Muscle of arm (tissue), 14 donors: ENCODE measurements around the gene ANXA2. TPM values are rescaled to one million over a fixed set of nuclear protein-coding genes. Genes with fewer than 3 reads are reported as not detected.

Source experiments
- DNase-seq: peaks from one replicate; pipeline ENCODE4 v3.0.0-alpha.2; 2013
- long read RNA-seq, 11 donors: transcript quantifications; one replicate each; lab custom pipeline, GENCODE V29; 2026
- polyA plus RNA-seq, 12 donors: library from polyadenylated mRNA; unstranded; fragments of 120-200 nt; gene quantifications; one replicate each; pipeline ENCODE4 v1.2.1, GENCODE V29; 2013; ENCODE audit not compliant: insufficient read length in 12 of 12

The ANXA2 gene
- 100 to 1,000 TPM in 11 of 12 donors, not detected in 1; 313 to 866 (median 458) TPM for polyA plus RNA-seq
- long read RNA-seq, donor 1, transcript ANXA2-204 (13 exons, 1,435 nt), result major isoform, 203 of 552 reads
- long read RNA-seq, donor 1, transcript ANXA2-203 (14 exons, 1,444 nt), result minor isoform, 22 of 552 reads
- long read RNA-seq, donor 1, partial matches to known transcripts, result 307 of 552 reads
- long read RNA-seq, donor 1, other reads (novel, unspliced or antisense), result 16 of 552 reads
- long read RNA-seq, donor 2, transcript ANXA2-203 (14 exons, 1,444 nt), result minor isoform, 11 of 492 reads
- long read RNA-seq, donor 2, transcript ANXA2-204 (13 exons, 1,435 nt), result major isoform, 255 of 492 reads
- long read RNA-seq, donor 2, partial matches to known transcripts, result 188 of 492 reads
- long read RNA-seq, donor 2, other reads (novel, unspliced or antisense), result 33 of 492 reads
- long read RNA-seq, donor 3, transcript ANXA2-204 (13 exons, 1,435 nt), result major isoform, 101 of 187 reads
- long read RNA-seq, donor 3, partial matches to known transcripts, result 73 of 187 reads
- long read RNA-seq, donor 3, other reads (novel, unspliced or antisense), result 5 of 187 reads
- long read RNA-seq, donor 4, transcript ANXA2-204 (13 exons, 1,435 nt), result major isoform, 63 of 136 reads
- long read RNA-seq, donor 4, partial matches to known transcripts, result 70 of 136 reads
- long read RNA-seq, donor 4, other reads (novel, unspliced or antisense), result 0 of 136 reads
- long read RNA-seq, donor 5, transcript ANXA2-203 (14 exons, 1,444 nt), result minor isoform, 22 of 429 reads
- long read RNA-seq, donor 5, transcript ANXA2-204 (13 exons, 1,435 nt), result major isoform, 227 of 429 reads
- long read RNA-seq, donor 5, partial matches to known transcripts, result 153 of 429 reads
- long read RNA-seq, donor 5, other reads (novel, unspliced or antisense), result 23 of 429 reads
- long read RNA-seq, donor 6, transcript ANXA2-203 (14 exons, 1,444 nt), result minor isoform, 5 of 295 reads
- long read RNA-seq, donor 6, transcript ANXA2-204 (13 exons, 1,435 nt), result major isoform, 119 of 295 reads
- long read RNA-seq, donor 6, partial matches to known transcripts, result 158 of 295 reads
- long read RNA-seq, donor 6, other reads (novel, unspliced or antisense), result 10 of 295 reads
- long read RNA-seq, donor 7, transcript ANXA2-203 (14 exons, 1,444 nt), result minor isoform, 9 of 196 reads
- long read RNA-seq, donor 7, transcript ANXA2-204 (13 exons, 1,435 nt), result major isoform, 98 of 196 reads
- long read RNA-seq, donor 7, partial matches to known transcripts, result 87 of 196 reads
- long read RNA-seq, donor 7, other reads (novel, unspliced or antisense), result 0 of 196 reads
- long read RNA-seq, donor 8, transcript ANXA2-203 (14 exons, 1,444 nt), result minor isoform, 10 of 340 reads
- long read RNA-seq, donor 8, transcript ANXA2-204 (13 exons, 1,435 nt), result major isoform, 184 of 340 reads
- long read RNA-seq, donor 8, partial matches to known transcripts, result 118 of 340 reads
- long read RNA-seq, donor 8, other reads (novel, unspliced or antisense), result 28 of 340 reads
- long read RNA-seq, donor 9, transcript ANXA2-203 (14 exons, 1,444 nt), result minor isoform, 8 of 444 reads
- long read RNA-seq, donor 9, transcript ANXA2-204 (13 exons, 1,435 nt), result major isoform, 208 of 444 reads
- long read RNA-seq, donor 9, partial matches to known transcripts, result 208 of 444 reads
- long read RNA-seq, donor 9, other reads (novel, unspliced or antisense), result 14 of 444 reads
- long read RNA-seq, donor 10, transcript ANXA2-203 (14 exons, 1,444 nt), result minor isoform, 18 of 309 reads
- long read RNA-seq, donor 10, transcript ANXA2-204 (13 exons, 1,435 nt), result major isoform, 188 of 309 reads
- long read RNA-seq, donor 10, partial matches to known transcripts, result 92 of 309 reads
- long read RNA-seq, donor 10, other reads (novel, unspliced or antisense), result 6 of 309 reads
- long read RNA-seq, donor 11, transcript ANXA2-204 (13 exons, 1,435 nt), result major isoform, 250 of 482 reads
- long read RNA-seq, donor 11, transcript ANXA2-203 (14 exons, 1,444 nt), result minor isoform, 11 of 482 reads
- long read RNA-seq, donor 11, partial matches to known transcripts, result 193 of 482 reads
- long read RNA-seq, donor 11, other reads (novel, unspliced or antisense), result 23 of 482 reads

DNA sequence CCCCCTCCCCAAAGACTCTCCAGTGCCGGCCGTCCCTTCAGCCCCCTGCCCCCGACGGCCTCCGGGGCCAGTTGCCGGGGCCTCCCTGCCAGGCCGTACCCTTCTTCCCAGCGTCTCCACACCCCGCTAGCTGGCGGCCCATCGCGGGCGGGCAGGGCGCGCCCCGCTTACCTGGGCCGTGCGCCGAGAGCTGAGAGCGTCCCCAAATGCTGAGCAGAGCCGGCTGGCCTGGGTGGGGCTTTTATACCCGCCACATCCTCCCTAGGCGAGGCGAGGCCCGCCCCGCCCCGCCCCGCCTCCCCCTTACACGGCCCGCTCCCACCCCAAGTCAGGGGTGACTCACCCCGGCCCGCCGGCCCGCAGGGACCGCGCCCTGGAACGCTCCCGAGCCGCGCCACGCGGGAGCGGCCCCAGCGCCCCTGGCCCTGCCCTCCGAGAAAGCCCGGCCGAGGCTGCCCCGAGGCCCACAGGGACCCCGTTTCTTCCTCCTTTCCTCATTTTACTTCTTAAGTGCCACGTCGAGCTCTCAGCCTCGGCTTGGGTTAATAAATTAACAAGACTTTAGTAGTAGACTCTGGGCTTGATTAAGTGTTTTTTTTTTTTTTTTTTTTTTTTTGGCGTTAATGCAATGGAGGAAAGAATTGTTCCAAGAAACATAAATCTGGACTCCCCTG is at the start of gene ANXA2:
TSS of gene ANXA2 (minus strand) at position 215 of the 674 bp plus-strand sequence. CDS start 11,911 bp downstream, outside the sequence.
- peak; percentile 79 for DNase-seq

- DNase-seq, result no peak
These were observed 46.6 kb upstream of the ANXA2 start for GRCh38 chr15:60444289-60444912.

GRCh38 chr15:60442763-60443162 is 45.0 kb upstream of the ANXA2 start:
- no peak for DNase-seq

GRCh38 chr15:60442031-60442650 is 44.4 kb upstream of the ANXA2 start:
- no peak for DNase-seq

- no peak for DNase-seq
These were observed 43.5 kb upstream of the ANXA2 start for GRCh38 chr15:60441331-60441730.

- DNase-seq, result no peak
These were observed 40.9 kb upstream of the ANXA2 start for GRCh38 chr15:60438646-60439045.

DNA sequence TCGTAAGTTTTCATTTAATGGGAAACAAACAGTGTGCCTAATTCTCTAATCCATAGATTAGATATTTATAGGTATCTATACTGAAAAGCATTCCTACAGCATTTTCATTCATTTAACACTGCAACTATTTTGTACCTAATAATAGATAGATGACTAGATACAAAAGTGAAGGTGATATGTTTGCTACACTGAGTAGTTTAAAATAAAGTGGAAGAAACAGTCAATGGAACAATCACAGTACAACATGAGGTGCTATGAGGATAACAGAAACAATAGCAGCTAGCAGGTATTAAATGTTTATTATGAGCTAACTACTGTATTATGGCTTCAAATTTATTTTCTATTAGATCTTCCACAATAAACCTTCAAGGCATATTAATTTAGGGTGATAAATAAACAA is 31.1 kb upstream of the ANXA2 start:
- DNase-seq, result no peak

DNA sequence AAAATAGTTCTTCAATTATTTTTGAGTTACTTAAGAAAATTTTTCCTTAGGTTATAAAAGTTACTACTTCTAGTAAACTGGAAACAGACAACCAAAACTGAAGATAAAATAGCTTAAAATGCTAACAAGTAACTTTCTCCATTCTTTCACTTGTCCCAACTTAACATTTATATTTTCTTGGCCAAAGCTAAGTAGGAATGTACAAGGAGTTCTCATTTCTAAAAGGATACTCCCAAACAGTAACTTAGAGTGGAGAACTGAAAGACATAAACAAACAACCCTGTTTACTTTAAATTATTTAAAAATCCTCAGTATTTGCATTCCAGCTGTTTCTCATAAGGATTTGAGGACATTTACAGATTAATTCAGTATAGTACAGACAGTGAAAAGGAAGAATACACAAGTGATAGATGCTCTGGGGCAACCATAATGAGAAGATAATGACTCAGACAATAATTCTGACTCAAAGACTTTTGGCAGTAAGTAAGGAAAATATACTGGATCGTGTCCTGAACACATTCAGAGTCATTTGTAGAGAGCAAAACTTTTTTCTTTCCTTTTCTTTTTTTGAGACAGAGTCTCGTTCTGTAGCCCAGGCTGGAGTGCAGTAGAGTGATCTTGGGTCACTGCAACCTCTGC is 29.2 kb upstream of the ANXA2 start:
- peak; percentile 82 for DNase-seq

GRCh38 chr15:60425461-60425860 is 27.7 kb upstream of the ANXA2 start:
- DNase-seq, result no peak

- no peak for DNase-seq
These were observed 26.2 kb upstream of the ANXA2 start for GRCh38 chr15:60424006-60424405.

DNA sequence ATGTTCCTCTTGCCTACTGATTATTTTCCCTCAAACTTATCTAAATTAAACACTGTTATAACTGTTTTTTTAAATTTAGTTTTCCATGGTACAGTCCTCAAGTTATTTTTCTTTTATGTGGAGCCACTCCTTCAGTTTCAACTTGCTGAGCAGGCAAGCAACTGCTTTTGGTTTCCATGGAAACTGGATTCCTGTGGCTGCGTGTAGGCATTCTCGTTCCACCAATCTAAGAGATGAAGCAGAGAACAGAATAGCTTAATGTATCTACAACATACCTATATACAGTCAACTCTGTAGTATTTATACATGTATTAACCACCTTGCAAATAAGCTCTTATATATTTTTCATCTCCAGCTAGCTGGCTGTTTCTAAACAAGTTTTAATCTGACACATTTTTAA is 25.8 kb upstream of the ANXA2 start:
- no peak for DNase-seq

DNA sequence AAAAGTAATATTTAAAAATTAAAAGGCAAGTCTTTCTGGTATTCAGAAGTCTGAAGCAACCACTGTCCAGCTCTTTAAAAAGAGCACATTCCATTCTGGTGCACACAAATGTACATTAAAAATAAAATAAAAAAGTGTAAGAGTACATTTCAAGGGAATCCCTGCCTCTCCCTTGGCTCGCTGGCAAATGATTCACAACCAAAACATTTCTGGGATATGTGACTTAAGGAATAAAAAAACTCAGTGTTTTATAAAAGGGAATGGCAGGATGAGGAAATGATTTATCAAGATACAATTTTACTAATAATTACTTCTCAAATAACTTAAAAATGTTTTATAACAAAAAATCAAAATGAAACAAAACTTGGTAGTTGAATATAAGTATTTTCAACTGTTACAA is 23.8 kb upstream of the ANXA2 start:
- no peak for DNase-seq

GRCh38 chr15:60420203-60420716 is 22.5 kb upstream of the ANXA2 start:
- DNase-seq, result no peak

- no peak for DNase-seq
These were observed 22.0 kb upstream of the ANXA2 start for GRCh38 chr15:60419753-60420152.

- no peak for DNase-seq
These were observed 20.3 kb upstream of the ANXA2 start for GRCh38 chr15:60418096-60418495.

GRCh38 chr15:60417112-60417511 is 19.3 kb upstream of the ANXA2 start:
- no peak for DNase-seq

GRCh38 chr15:60416484-60416883 is 18.7 kb upstream of the ANXA2 start:
- DNase-seq, result no peak
